CD4-positive, alpha-beta T cell (primary cell): ENCODE results near the gene ABLIM1. TPM values are rescaled to one million over a fixed set of nuclear protein-coding genes. Genes with fewer than 3 reads are reported as not detected.

ENCODE experiments used
- ATAC-seq: fragments of 200-7000 bp; cut with Tn5 transposase; one replicate; pipeline ENCODE4 v1.10.0; 2022; ENCODE audit warnings: mild to moderate bottlenecking; ENCODE audit not compliant: poor library complexity
- CTCF ChIA-PET: fragments of 350-600 bp; sonication (Branson Sonifier 250); formaldehyde crosslinking; loops from one replicate; lab custom pipeline; 2021; ENCODE audit warnings: antibody characterized with exemption, inconsistent platforms; lab: Charles Lee
- POLR2A ChIA-PET: fragments of 350-600 bp; sonication (Branson Sonifier 250); formaldehyde crosslinking; loops from one replicate; lab custom pipeline; 2021; ENCODE audit warnings: antibody characterized with exemption, inconsistent platforms; lab: Charles Lee
- DNase-seq, 14 experiments: peaks; one replicate each; pipeline ENCODE4 v3.0.0-alpha.2; 2013 to 2020; ENCODE audit warnings: mixed read lengths in 2 of 14
- H3K27ac ChIP-seq, 2 donors: one replicate each; pipeline versions ENCODE4 v1.5.1 to v1.7.0; 2013; ENCODE audit warnings: low read length in 2 of 2, low read depth in 1 of 2, mild to moderate bottlenecking in 1 of 2
- H3K27me3 ChIP-seq, 2 experiments: 1 replicate in 1 of 2; 2 replicates in 1 of 2; pipeline versions ENCODE4 v1.6.1 to v1.7.0; 2013; ENCODE audit warnings: low read length in 2 of 2, control low read depth in 1 of 2, mild to moderate bottlenecking in 1 of 2, moderate library complexity in 1 of 2; ENCODE audit not compliant: insufficient read depth in 2 of 2, control insufficient read depth in 1 of 2
- H3K36me3 ChIP-seq: one replicate; pipeline ENCODE4 v1.6.1; 2013; ENCODE audit warnings: low read length, control low read depth; ENCODE audit not compliant: insufficient read depth
- H3K4me1 ChIP-seq: one replicate; pipeline ENCODE4 v1.6.1; 2013; ENCODE audit warnings: low read length, control low read depth; ENCODE audit not compliant: insufficient read depth
- H3K4me3 ChIP-seq: one replicate; pipeline ENCODE4 v1.5.1; 2013; ENCODE audit warnings: mild to moderate bottlenecking, low read length, moderate library complexity
- H3K9me3 ChIP-seq, 2 experiments: 1 replicate in 1 of 2; 2 replicates in 1 of 2; pipeline versions ENCODE4 v1.6.1 to v1.7.0; 2013; ENCODE audit warnings: low read length in 2 of 2, mild to moderate bottlenecking in 2 of 2, control low read depth in 1 of 2, moderate library complexity in 1 of 2; ENCODE audit not compliant: control insufficient read depth in 1 of 2, insufficient read depth in 1 of 2
- H3K27ac Mint-ChIP-seq: one replicate; pipeline ENCODE4 v1.8.0; 2020; ENCODE audit warnings: mixed read lengths
- H3K27me3 Mint-ChIP-seq: one replicate; pipeline ENCODE4 v1.8.0; 2021; ENCODE audit warnings: mixed read lengths
- H3K36me3 Mint-ChIP-seq: one replicate; pipeline ENCODE4 v1.8.0; 2021; ENCODE audit warnings: low read depth, mixed read lengths
- H3K4me1 Mint-ChIP-seq: one replicate; pipeline ENCODE4 v1.8.0; 2021; ENCODE audit warnings: low read depth, mixed read lengths
- H3K4me3 Mint-ChIP-seq: one replicate; pipeline ENCODE4 v1.8.0; 2020; ENCODE audit warnings: mild to moderate bottlenecking, mixed read lengths
- H3K9me3 Mint-ChIP-seq: one replicate; pipeline ENCODE4 v1.8.0; 2020; ENCODE audit warnings: mixed read lengths
- intact Hi-C, 2 experiments: fragments of 100-400 bp; cut with DNase I in 1 of 2; cut with micrococcal nuclease in 1 of 2; formaldehyde crosslinking; loops; one replicate each; pipeline versions ENCODE4 v1.15.1 to v1.9.0; 2023 to 2025; cut with DNase I, micrococcal nuclease
- total RNA-seq, 174 experiments: library from RNA in 2 of 174; stranded (reverse) in 2 of 174; gene quantifications; one replicate each; pipeline ENCODE4 v1.2.3 and lab custom pipeline; 2021 to 2026
- TF ChIP-seq, protein P1 (sequence below): fragments of 200-600 bp; IDR thresholded peaks from one replicate; pipeline ENCODE4 v1.8.0; 2022; ENCODE audit warnings: antibody characterized with exemption, mild to moderate bottlenecking

ABLIM1 gene
- total RNA-seq, 2 experiments from 2014 or later, result 217 to 224 TPM

DNA sequence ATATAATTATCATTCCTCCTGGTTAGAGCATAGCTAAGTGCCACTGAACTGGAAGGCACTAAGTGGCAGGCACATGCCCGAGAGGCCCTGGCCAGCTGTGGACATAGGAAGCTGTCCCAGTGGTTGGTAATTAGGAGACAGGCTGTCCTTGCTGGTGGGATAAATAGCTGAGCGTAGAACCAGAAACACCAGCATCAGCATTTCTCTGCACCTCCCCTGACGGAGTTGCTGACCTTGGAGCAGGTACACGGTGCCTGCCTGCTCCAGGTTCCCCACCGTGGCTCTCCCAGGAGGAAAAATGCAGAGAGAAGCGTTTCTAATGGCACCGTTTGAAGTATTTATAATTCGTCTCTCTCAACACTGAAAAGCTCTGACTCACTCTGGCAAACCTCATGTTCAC lies 5.6 kb upstream of the ABLIM1 start:
- no peaks in the 10 kb centered on the region for H3K4me1 Mint-ChIP-seq
- Histone ChIP-seq H3K36me3 (no peaks in the 10 kb centered on the region), H3K27me3 (no peaks in the 10 kb centered on the region), H3K27ac (no peak overlapping the region), H3K4me3 (no peak overlapping the region), H3K9me3 (no peaks in the 10 kb centered on the region), H3K4me1 (no peaks in the 10 kb centered on the region)
- H3K9me3 Mint-ChIP-seq, result no peaks in the 10 kb centered on the region
- no peak for DNase-seq
- H3K27ac Mint-ChIP-seq, result no peak overlapping the region
- POLR2A ChIA-PET, result no interaction called here
- intact Hi-C loops, result no loop called here
- TF ChIP-seq, protein P1, sequence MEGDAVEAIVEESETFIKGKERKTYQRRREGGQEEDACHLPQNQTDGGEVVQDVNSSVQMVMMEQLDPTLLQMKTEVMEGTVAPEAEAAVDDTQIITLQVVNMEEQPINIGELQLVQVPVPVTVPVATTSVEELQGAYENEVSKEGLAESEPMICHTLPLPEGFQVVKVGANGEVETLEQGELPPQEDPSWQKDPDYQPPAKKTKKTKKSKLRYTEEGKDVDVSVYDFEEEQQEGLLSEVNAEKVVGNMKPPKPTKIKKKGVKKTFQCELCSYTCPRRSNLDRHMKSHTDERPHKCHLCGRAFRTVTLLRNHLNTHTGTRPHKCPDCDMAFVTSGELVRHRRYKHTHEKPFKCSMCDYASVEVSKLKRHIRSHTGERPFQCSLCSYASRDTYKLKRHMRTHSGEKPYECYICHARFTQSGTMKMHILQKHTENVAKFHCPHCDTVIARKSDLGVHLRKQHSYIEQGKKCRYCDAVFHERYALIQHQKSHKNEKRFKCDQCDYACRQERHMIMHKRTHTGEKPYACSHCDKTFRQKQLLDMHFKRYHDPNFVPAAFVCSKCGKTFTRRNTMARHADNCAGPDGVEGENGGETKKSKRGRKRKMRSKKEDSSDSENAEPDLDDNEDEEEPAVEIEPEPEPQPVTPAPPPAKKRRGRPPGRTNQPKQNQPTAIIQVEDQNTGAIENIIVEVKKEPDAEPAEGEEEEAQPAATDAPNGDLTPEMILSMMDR, result no peak
- no peak for ATAC-seq
- H3K36me3 Mint-ChIP-seq, result no peaks in the 10 kb centered on the region
- H3K4me3 Mint-ChIP-seq, result no peak overlapping the region
- CTCF ChIA-PET, result no interaction called here
- no peaks in the 10 kb centered on the region for H3K27me3 Mint-ChIP-seq

DNA sequence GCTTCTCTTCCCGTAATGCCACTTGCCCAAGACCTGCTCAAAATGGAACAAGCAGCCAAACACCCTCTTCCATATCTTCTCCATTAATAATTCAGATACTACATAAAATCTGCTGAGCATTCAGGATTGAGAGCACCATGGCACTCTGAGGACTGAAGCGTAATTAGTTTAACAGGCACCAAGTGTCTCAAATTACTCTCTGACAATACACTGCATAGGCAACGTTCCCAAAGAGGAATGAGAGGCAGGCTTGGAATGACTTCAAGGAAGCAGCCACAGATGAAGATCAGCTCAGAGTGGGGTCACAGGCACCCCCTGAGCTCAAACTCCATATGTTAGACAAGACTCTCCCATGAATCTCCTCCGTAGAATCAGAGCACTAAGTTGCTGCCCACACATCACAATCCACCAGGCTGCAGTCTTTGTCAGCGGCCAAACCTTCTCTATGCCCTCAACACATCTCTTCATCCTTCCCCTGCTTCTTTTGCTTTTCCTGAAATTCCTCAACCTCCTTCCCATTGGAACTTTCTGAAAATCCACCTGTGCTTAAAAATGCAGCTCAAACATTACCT lies 4.7 kb upstream of the ABLIM1 start:
- no peaks in the 10 kb centered on the region for H3K4me1 Mint-ChIP-seq
- ChIA-PET POLR2A (interaction anchor here (0.5 kb wide), 1 partner anchor 156 kb away, joined by 3 read pairs; no protein-coding TSS in a partner anchor), CTCF (no interaction called here)
- H3K27me3 Mint-ChIP-seq, result no peaks in the 10 kb centered on the region
- no peak overlapping the region for H3K4me3 Mint-ChIP-seq
- TF ChIP-seq, protein P1, result no peak
- no peak overlapping the region for H3K4me3 ChIP-seq
- intact Hi-C loops, result no loop called here
- no peaks in the 10 kb centered on the region for H3K27me3 ChIP-seq
- H3K36me3 ChIP-seq, result no peaks in the 10 kb centered on the region
- H3K9me3 ChIP-seq, result no peaks in the 10 kb centered on the region
- ATAC-seq (no peak), DNase-seq (no peak)
- no peaks in the 10 kb centered on the region for H3K9me3 Mint-ChIP-seq
- H3K27ac Mint-ChIP-seq, result no peak overlapping the region
- H3K4me1 ChIP-seq, result no peaks in the 10 kb centered on the region
- H3K36me3 Mint-ChIP-seq, result no peaks in the 10 kb centered on the region
- no peak overlapping the region for H3K27ac ChIP-seq

DNA sequence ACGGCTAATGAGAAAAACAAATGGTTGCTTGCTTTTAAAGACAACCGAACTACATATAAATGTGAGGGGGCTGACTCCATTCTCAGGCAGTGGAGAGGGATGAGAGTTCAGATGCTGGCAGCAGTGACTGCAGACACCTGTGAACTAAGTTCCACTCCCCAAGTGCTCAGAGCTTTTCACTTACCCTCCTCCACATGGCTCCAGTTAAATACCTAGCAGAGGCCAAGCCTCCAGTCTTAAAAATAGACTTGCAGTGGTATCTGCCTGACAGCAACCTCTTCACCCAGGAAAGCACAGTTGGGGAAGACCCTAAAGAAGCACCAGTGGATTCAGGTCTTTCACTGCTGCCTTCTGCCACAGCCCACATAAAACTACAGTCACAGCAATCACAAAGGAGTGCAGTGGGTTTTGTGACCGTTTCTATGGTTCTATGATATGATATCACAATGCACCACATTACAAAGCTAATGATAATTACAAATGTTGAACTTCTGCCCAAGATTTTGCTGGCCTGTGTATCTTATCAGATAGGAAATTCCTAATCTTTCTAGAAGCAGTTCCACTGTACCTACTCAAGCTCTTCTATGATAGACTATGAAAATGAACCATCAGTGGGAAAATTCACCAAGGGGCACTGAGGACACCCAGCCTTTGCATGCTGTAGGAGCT lies 3.3 kb upstream of the ABLIM1 start:
- Histone ChIP-seq H3K27me3 (no peaks in the 10 kb centered on the region), H3K27ac (no peak overlapping the region), H3K4me3 (no peak overlapping the region), H3K9me3 (no peaks in the 10 kb centered on the region), H3K36me3 (no peaks in the 10 kb centered on the region), H3K4me1 (no peaks in the 10 kb centered on the region)
- no peaks in the 10 kb centered on the region for H3K27me3 Mint-ChIP-seq
- H3K27ac Mint-ChIP-seq, result no peak overlapping the region
- no peak for ATAC-seq
- intact Hi-C loops, result no loop called here
- ChIA-PET POLR2A (no interaction called here), CTCF (interaction anchor here (1.1 kb wide), 1 partner anchor 10 kb away, joined by 4 read pairs; no protein-coding TSS in a partner anchor)
- H3K4me3 Mint-ChIP-seq, result no peak overlapping the region
- TF ChIP-seq, protein P1, result no peak
- no peaks in the 10 kb centered on the region for H3K9me3 Mint-ChIP-seq
- H3K36me3 Mint-ChIP-seq, result no peaks in the 10 kb centered on the region
- no peak for DNase-seq
- no peaks in the 10 kb centered on the region for H3K4me1 Mint-ChIP-seq
